Fibroblast of villous mesenchyme (primary cell): ENCODE results near the gene F10. TPM values are rescaled to one million over a fixed set of nuclear protein-coding genes. Genes with fewer than 3 reads are reported as not detected.

Experiments used
- DNase-seq: peaks from one replicate; pipeline ENCODE4 v3.0.0-alpha.2; 2010; ENCODE audit warnings: low read depth
- H3K4me3 ChIP-seq: 2 replicates; pipeline ENCODE4 v1.5.1; 2011; ENCODE audit warnings: low read depth, mild to moderate bottlenecking, low read length
- CTCF ChIP-seq: IDR thresholded peaks from 2 replicates; pipeline ENCODE4 v1.5.1; 2012; ENCODE audit warnings: low read depth, mild to moderate bottlenecking, low read length; ENCODE audit not compliant: insufficient read depth
- total RNA-seq: library from RNA; depleted of rRNA; stranded (reverse); fragments of >200 nt; gene quantifications from 2 replicates; pipeline ENCODE4 v1.2.3, GENCODE V29; 2012

F10 gene
- total RNA-seq: 8.7 and 12.5 TPM in 2 replicates

GRCh38 chr13:113122550-113123225, at the start of gene F10:
F10 (plus strand) TSS chr13:113122799; CDS start chr13:113122856, 57 bp downstream.
- H3K4me3 ChIP-seq: peak within 1 kb of the TSS; percentile 60
- peak; percentile 82 for DNase-seq
- peak; percentile 19 for TF ChIP-seq CTCF

- H3K4me3 ChIP-seq: no peak overlapping the region
- TF ChIP-seq CTCF: no peak
- DNase-seq: no peak
These were observed 48.7 kb upstream of the F10 start for GRCh38 chr13:113073942-113074341.

GRCh38 chr13:113074401-113074800, 48.2 kb upstream of the F10 start:
- DNase-seq: no peak
- H3K4me3 ChIP-seq: no peak overlapping the region
- no peak for TF ChIP-seq CTCF

- DNase-seq: no peak
- no peak for TF ChIP-seq CTCF
- no peak overlapping the region for H3K4me3 ChIP-seq
These were observed 47.7 kb upstream of the F10 start for GRCh38 chr13:113074876-113075275.

- TF ChIP-seq CTCF: no peak
- no peak for DNase-seq
- H3K4me3 ChIP-seq: no peak overlapping the region
These were observed 46.9 kb upstream of the F10 start for GRCh38 chr13:113075711-113076110.

- H3K4me3 ChIP-seq: no peak overlapping the region
- TF ChIP-seq CTCF: no peak
These were observed 45.8 kb upstream of the F10 start for GRCh38 chr13:113076681-113077401.

More at GRCh38 chr13:113076681-113077401, 45.8 kb upstream of the F10 start:
- no peak for DNase-seq
